CD1c-positive myeloid dendritic cell (primary cell): ENCODE results near the gene TEAD3.

Experiments
- DNase-seq: peaks from one replicate; pipeline ENCODE4 v3.0.0-alpha.2; 2016; ENCODE audit errors: extremely low spot score

The TEAD3 gene

DNA sequence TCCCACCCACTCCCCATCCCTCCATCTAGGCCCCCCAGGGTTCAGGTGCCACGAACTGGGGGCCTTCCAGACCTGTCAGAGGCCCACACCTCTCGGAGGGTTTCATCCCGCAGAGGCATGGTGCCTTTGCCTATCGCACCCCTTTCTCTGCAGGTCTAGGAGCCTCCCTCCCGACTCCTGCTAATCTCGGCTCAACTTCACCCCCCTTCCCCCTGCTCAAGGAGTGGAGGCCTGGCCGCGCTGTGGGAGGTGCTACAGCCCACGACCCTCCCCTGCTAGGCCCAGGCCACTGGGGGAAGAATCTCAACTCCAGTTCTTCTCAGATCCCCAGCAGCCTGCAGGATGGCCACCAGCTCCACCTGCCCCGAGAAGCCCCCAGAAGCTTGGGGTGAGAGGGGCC is 15.9 kb upstream of the TEAD3 start, which contains the start of gene TULP1:
TSS of gene TULP1 (minus strand) at position 157 of the 400 bp plus-strand sequence. CDS start at position 119, 38 bp downstream.
- no peak for DNase-seq

DNA sequence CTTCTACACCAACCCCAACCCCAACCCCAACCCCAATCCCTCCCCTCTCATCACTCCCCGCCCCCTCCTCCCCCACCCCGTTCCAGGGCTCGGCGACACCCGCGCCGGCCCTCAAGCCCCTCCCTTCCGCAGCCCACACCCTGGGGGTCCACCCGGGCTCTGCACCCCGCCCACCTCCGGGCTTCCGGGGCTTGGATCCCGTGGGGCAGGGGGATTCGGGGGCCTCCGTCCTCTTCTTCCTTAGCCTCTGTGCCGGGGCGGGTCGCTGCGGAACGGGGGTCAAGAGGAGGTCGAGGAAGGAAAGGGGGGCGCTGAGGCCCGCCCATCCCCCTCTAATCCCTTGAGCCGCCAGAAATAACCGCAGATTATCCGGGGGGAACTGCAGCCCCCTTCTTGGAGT is 15.1 kb upstream of the TEAD3 start:
- no peak for DNase-seq

DNA sequence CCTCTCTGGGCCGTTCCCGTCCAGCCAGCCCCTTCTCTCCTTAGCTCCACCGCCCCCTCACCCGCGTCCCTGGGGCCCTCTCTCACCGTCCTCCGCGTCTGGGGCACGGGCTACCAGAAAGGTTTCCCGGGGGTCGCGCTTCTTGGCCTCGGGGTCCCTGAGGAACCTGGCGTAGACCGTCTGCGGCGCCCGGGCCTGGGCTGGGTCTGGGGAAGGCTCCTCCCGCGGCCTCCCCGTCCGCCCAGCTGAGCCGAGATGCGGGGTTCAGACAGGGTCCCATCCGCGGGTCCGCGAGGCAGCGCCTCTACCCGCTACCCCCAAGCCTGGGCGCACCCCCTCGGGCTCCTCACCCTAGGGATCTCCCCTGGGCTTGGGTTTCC is 14.7 kb upstream of the TEAD3 start:
- DNase-seq: no peak

DNA sequence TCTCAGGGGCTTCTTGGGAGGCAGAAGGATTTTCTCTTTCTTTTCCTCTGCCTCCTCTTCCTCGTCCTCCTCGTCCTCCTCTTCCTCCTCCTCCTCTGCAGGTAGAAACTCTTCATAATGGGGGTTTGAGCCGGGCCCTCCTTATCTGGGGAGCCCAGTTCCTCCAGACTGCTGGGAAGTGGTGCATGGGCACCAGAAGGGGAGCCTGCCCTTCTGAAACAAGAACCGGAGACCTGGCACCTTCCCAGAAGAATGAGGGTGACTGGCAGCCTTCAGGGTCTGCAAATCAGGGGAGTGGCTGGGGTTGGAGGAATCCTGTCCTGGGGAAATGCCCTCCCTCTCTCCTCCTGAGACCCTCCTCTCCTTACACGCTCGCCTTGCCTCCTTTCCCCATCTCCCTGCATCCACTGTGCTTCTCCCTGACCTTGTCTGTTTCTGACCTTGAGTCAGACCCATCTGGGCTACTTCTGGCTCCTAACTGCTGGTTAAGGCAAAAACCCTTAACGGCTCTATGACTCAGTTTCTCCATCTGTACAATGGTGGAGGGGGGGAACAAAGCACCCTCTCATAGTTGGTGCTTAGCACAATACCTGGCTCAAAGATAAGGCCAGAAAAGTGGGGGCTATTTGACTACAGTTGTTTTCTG is 14.2 kb upstream of the TEAD3 start:
- no peak for DNase-seq

DNA sequence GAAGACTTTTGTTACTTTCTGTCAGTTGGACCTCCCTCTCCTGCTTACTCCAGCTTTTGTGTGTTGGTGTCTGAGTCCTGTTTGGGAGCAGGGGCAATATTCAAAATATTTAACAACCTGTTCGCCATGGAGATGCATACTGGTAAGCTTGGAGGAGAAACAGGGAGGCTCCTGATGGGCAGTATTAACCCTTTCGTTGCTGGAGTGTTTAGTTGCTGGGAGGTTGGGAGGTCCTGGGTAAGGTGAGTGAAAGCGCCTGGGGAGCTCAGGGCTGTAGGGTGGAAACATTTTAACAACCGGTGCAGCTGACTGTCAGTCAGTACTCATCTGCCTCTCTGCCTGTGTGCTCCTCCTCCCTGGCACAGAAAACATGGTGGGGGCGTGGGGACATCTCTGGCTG is 11.7 kb upstream of the TEAD3 start:
- no peak for DNase-seq

DNA sequence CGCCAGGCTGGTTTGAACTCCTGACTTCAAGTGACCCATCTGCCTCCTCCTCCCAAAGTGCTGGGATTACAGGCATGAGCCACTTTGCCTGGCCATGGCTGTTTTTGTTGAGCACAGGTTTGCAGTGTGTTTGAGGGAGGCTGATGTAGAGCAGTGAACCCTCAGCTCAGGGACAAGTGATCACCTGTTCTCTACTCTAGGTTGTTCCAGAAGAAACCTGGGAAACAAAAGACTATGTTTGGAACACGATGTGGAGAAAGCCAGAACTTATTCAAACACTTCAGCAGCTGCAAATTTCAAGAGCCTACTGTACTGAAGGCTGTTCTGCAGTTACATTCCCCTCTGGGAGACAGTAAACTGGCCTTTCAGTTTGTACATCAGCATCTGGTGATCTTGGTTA is 11.1 kb upstream of the TEAD3 start:
- no peak for DNase-seq

- no peak for DNase-seq
Measured at GRCh38 chr6:35507221-35507620, 10.3 kb upstream of the TEAD3 start.

DNA sequence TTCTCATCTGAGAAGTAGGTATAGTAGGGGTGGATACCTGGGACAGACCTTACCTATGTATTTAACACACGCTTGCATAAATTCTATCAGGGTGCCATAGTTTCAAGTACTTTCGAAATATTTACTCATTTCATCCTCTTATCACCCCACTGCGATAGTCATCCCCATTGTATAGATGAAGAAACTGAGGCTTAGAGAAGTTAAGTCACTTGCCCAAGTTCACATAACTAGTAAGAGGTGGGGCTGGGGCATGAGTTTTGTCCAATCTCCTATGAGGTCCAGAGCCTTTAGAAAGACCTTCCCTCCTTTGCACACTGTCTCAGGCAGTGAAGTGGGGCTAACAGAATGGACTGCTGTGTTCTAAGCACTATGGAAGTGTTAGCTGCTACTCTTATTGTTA is 9.7 kb upstream of the TEAD3 start:
- DNase-seq: no peak

DNA sequence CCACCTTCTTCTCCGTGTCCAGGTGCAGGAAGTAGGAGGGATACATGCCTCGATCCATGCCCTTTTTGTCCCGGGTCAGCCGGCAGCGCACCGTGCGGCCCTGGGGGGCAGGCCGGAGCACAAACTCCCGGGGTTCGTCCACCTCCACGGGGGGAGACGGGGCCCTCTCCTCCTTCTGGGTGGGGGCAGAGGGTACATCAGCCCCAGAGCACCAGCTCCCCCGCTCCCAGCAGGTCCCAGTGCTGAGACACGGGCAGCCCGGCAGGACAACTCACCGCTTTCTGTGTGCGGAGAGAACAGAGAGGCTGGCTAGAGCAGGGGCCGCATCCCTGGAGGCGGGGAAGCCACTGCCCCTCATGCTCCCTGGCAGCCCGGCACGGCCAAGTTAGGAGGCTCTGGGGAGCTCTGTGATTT is 9.1 kb upstream of the TEAD3 start:
- DNase-seq: no peak

GRCh38 chr6:35503534-35503933 is 6.7 kb upstream of the TEAD3 start:
- DNase-seq: no peak

GRCh38 chr6:35501784-35502183 is 4.9 kb upstream of the TEAD3 start:
- DNase-seq: no peak

DNA sequence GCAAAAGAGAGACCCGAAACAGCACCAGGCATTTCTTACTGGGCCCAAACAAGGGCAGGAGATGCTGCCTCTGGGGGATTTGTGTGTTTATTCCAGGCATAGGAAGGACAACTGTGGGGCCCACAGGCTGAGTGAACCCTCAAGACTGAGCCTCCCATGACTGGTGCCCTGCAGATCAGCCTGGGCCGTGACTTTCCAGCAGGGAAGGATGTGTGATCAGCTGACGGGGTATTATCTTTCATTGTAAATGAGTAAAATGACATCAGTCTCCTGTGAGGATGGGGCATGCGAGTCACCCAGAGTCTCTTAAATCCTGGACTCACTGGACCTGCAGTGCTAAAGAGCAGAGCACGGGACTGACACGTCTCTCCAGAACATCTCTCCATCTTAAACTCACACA is 3.9 kb upstream of the TEAD3 start:
- no peak for DNase-seq

DNA sequence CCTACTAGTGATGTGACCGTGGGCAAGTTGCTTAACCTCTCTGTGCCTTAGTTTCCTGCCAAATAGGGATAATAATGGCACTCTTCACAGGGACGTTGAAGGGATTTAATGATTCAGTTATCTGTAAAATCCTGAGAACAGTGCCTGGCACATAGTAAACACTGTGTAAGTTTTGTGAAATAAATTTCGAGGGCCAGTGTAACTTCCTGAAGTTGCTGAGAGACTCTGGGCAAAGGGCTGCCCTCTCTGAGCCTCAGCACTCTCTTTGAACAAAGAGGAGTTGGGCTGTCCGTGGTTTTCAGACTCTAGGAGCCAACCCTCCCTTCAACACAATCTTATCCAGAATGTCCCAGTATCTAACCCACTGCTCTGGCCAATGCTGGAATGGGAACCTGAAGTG is 2.5 kb upstream of the TEAD3 start:
- no peak for DNase-seq

DNA sequence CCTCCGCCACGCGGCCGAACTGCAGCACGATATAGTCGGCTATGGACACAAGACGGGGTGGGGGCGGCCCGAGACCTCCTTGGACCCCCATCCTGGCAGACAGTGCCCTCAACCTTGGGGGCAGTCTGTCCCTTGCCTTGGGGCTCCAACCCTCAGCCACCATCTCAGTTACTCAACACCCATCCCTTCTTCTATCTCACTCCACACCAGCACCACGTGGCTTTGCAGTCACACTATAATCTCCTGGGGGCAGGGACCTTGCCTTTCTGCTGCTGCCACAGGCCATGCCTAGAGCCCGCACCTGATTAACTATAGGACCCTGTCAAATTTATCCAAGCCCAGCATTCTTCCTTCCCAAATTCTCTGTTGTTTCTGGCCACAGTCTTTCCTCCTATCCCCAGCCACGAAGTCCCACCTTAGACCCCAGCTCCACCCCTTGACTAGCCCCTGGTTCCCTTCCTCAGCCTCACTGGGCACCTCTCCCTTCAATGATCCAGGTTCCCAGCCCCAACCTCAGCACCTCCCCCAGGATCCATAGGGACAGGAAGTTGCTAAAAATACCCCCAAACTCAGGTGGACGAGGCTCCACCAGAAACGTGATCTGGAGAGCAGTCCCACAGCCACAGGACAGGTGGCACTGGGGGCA is 1.7 kb upstream of the TEAD3 start:
- DNase-seq: no peak

DNA sequence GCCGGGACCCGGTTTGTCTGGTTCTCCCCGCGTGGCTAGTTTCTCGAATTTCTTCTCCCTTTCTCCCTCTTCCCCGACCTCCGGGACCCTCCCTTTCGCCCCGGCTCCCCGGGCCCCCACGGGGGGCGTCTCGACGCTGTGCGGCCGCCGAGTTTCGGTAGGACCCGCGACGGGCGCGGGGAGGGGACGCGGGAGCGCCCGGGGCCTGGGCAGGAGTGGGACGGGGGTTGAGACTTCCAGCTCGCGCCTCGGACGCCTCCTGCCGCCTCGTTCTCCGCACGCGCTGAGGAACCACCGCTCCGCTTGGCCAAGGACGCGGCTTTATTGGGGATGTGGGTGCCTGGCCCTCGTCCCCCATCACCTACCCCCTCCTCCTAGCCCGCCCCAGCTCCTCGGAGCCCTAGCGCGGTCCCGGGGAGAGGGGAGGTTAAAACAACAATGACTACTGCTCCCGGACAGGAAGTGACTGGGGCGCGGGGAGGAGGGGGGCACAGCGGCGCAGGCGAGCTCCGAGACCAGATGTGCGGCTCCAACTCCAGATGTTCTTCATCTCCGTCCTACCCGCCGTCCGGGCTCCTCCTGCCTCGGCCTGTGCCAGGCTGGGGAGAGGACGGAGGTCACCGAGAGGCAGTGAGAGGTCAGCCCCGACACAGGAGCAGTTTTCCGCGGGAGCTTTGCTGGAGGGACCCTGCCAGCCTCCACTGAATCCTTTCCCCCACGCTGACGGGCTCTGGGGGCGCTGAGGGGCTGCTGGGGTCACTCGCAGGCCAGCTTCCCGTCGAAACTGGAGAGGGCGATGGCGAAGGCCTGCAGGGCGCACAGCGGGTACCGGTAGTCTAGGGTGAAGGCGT is 917 bp upstream of the TEAD3 start:
- peak; percentile 13 for DNase-seq

DNA sequence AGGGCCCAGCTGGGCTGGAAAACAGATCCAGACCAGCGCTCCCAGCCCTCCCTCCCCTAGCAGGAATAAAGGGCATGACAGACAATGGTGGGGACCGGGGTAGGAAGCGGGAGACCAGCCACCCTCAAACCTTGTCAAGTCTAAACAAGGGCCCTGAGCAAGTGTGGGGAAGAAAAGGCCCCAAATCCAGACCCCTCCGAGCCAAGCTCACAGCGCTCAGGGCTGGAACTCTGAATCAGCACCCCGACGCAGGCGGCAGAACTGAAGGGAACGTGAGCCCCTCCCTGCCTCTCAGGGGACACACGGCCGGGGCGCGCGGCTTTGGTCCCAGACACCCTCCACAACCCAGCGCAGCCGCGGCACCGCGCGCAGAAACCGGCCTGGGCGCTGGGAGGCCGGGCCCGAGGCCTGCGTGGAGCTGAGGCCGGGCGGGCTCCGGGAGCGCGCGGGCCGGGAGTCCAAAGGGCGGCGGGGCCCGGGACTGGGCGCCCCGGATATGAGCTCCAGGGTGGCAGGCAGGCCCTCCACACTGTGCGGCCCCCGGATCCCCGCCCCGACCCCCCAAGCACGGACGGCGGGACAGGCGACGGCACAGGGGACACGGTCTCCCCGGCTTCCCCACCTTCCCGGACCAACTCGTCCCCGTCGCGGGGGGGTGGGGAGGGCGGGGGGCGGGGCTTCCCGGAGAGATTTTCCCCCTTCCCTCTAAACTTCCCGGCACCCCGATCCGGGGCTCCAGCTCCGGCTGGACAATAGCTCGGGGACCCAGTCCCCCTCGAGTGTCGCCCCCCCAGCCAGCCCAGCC is 641 bp downstream of the TEAD3 start:
- no peak for DNase-seq

- DNase-seq: no peak
Measured at GRCh38 chr6:35495258-35496035, 1.4 kb downstream of the TEAD3 start.

DNA sequence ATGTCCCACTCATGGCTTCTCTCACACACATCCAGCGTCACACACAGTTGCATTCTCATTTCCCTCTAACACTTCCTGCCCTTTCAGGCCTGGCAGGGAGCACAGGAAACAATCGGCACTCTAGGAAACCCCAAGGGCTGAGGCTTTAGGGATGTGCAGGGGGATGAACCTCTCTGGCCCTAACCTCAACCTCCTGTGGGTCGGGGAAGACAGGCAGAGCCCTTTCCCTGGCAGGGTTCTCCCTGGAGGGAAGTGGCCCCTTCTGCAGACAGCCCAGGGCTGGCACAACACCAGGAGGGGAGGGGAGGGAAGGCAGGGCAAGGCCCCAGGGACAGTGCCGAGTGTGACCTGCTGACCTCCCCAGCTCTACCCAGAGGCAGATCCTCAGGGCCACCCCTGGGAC is 2.7 kb downstream of the TEAD3 start:
- peak; percentile 85 for DNase-seq

DNA sequence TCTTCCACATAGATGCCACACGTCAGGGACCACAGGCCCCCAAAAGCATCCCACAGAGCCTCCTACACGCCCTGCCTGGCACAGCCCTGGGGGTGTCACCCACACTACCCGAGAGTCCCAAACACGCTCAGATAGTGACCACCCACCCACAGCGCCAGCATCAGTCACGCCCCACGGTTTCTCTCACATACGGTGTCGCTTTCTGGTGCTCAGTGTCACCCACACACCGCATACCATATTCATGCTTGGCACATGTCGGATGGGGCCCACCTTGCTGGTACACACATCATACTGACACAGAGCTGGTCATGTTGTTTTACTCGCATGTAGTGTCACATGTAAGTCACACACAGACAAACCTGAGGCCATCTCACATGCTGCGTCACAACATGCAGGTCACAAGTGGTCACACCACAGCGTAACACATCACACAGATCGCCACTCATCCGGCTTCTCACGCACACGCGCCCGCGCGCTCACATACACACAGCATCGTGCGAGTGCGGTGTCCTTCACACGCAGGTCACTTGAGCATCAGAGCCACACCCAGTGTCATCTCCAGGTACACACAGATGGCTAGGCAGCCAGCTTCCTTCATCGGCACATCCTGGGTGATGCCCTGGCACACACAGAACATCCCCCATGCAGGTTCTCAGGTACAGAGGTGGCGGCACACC is 3.4 kb downstream of the TEAD3 start:
- no peak for DNase-seq

GRCh38 chr6:35492974-35493284 is 4.0 kb downstream of the TEAD3 start:
- peak; percentile 56 for DNase-seq
